KOPT-K1 (cell line): ENCODE data around the gene NUP210L.
"Not testable (repeated sequence)": the region's sequence is repeated elsewhere in the genome, so short reads cannot be mapped to it uniquely, and the experiment has no call there.

Source experiments
- H3K27ac ChIP-seq: fragments of 200-600 bp; sonication (generic); 2 replicates; pipeline ENCODE4 v1.5.1; 2016; ENCODE audit warnings: antibody characterized with exemption, mild to moderate bottlenecking, low read depth, low read length; ENCODE audit not compliant: poor library complexity, severe bottlenecking
- H3K36me3 ChIP-seq: fragments of 200-600 bp; sonication (generic); 2 replicates; pipeline ENCODE4 v1.5.1; 2017; ENCODE audit warnings: antibody characterized with exemption, mild to moderate bottlenecking, low read length, moderate library complexity; ENCODE audit not compliant: insufficient read depth
- H3K9me3 ChIP-seq: fragments of 200-600 bp; sonication (generic); 2 replicates; pipeline ENCODE4 v1.5.1; 2017; ENCODE audit warnings: antibody characterized with exemption, low read length, mild to moderate bottlenecking; ENCODE audit not compliant: insufficient read depth, poor library complexity, severe bottlenecking

The NUP210L gene

GRCh38 chr1:154151311-154151710, 3.6 kb downstream of the NUP210L start:
- Histone ChIP-seq H3K36me3 (peaks cover 24% of the 10 kb centered on the region), H3K9me3 (no peaks in the 10 kb centered on the region)

GRCh38 chr1:154148807-154149206, 6.1 kb downstream of the NUP210L start:
- Histone ChIP-seq H3K9me3 (no peaks in the 10 kb centered on the region), H3K27ac (no peak overlapping the region), H3K36me3 (no peaks in the 10 kb centered on the region)

More at GRCh38 chr1:154151311-154151710, 3.6 kb downstream of the NUP210L start:
- no peak overlapping the region for H3K27ac ChIP-seq

GRCh38 chr1:154147505-154147904, 7.4 kb downstream of the NUP210L start:
- H3K36me3 ChIP-seq, H3K9me3 ChIP-seq, H3K27ac ChIP-seq: not testable (repeated sequence)

GRCh38 chr1:154145986-154146385, 8.9 kb downstream of the NUP210L start:
- Histone ChIP-seq H3K36me3 (no peaks in the 10 kb centered on the region), H3K27ac (no peak overlapping the region)

GRCh38 chr1:154142358-154142757, 12.5 kb downstream of the NUP210L start:
- Histone ChIP-seq H3K9me3 (no peaks in the 10 kb centered on the region), H3K36me3 (no peaks in the 10 kb centered on the region), H3K27ac (no peak overlapping the region)

More at GRCh38 chr1:154145986-154146385, 8.9 kb downstream of the NUP210L start:
- no peaks in the 10 kb centered on the region for H3K9me3 ChIP-seq

GRCh38 chr1:154141240-154141639, 13.6 kb downstream of the NUP210L start:
- Histone ChIP-seq H3K27ac (no peak overlapping the region), H3K9me3 (no peaks in the 10 kb centered on the region), H3K36me3 (no peaks in the 10 kb centered on the region)

GRCh38 chr1:154137888-154138287, 17.0 kb downstream of the NUP210L start:
- no peaks in the 10 kb centered on the region for H3K9me3 ChIP-seq

GRCh38 chr1:154133256-154133655, 21.6 kb downstream of the NUP210L start:
- Histone ChIP-seq H3K9me3 (no peaks in the 10 kb centered on the region), H3K36me3 (no peaks in the 10 kb centered on the region), H3K27ac (no peak overlapping the region)

More at GRCh38 chr1:154137888-154138287, 17.0 kb downstream of the NUP210L start:
- no peaks in the 10 kb centered on the region for H3K36me3 ChIP-seq
- no peak overlapping the region for H3K27ac ChIP-seq

- no peak overlapping the region for H3K27ac ChIP-seq
- no peaks in the 10 kb centered on the region for H3K36me3 ChIP-seq
- no peaks in the 10 kb centered on the region for H3K9me3 ChIP-seq
Measured at GRCh38 chr1:154129391-154129970, 25.4 kb downstream of the NUP210L start.

GRCh38 chr1:154123205-154123604, 31.7 kb downstream of the NUP210L start:
- H3K27ac ChIP-seq, H3K36me3 ChIP-seq, H3K9me3 ChIP-seq: not testable (repeated sequence)

- Histone ChIP-seq H3K36me3 (no peaks in the 10 kb centered on the region), H3K9me3 (no peaks in the 10 kb centered on the region), H3K27ac (no peak overlapping the region)
Measured at GRCh38 chr1:154117642-154118041, 37.2 kb downstream of the NUP210L start.

- Histone ChIP-seq H3K9me3 (no peaks in the 10 kb centered on the region), H3K36me3 (no peaks in the 10 kb centered on the region), H3K27ac (no peak overlapping the region)
Measured at GRCh38 chr1:154115180-154115579, 39.7 kb downstream of the NUP210L start.

GRCh38 chr1:154104433-154105082, 50.3 kb downstream of the NUP210L start:
- Histone ChIP-seq H3K36me3 (no peaks in the 10 kb centered on the region), H3K9me3 (no peaks in the 10 kb centered on the region), H3K27ac (no peak overlapping the region)

- H3K9me3 ChIP-seq = peaks cover 14% of the 10 kb centered on the region
- H3K27ac ChIP-seq, H3K36me3 ChIP-seq: not testable (repeated sequence)
Measured at GRCh38 chr1:154100141-154100540, 54.7 kb downstream of the NUP210L start.

GRCh38 chr1:154097873-154098272, 57.0 kb downstream of the NUP210L start:
- Histone ChIP-seq H3K9me3 (peaks cover 14% of the 10 kb centered on the region), H3K36me3 (no peaks in the 10 kb centered on the region), H3K27ac (no peak overlapping the region)

- Histone ChIP-seq H3K9me3 (peaks cover 14% of the 10 kb centered on the region), H3K27ac (no peak overlapping the region)
Measured at GRCh38 chr1:154095456-154096060, 59.3 kb downstream of the NUP210L start.

More at GRCh38 chr1:154095456-154096060, 59.3 kb downstream of the NUP210L start:
- no peaks in the 10 kb centered on the region for H3K36me3 ChIP-seq
